CD14-positive monocyte (primary cell): ENCODE measurements around the gene PDPR. TPM values are rescaled to one million over a fixed set of nuclear protein-coding genes. Genes with fewer than 3 reads are reported as not detected.

Experiments
- DNase-seq, 3 donors: peaks; one replicate each; pipeline ENCODE4 v3.0.0-alpha.2; 2011 to 2022
- H2AFZ ChIP-seq: 2 replicates; pipeline ENCODE4 v1.6.0; 2012; ENCODE audit warnings: mild to moderate bottlenecking, low read depth, low read length, inconsistent platforms; ENCODE audit not compliant: insufficient read depth, poor library complexity, severe bottlenecking
- H3K27ac ChIP-seq, 2 donors: 1 replicate in 1 of 2; 2 replicates in 1 of 2; pipeline ENCODE4 v1.5.1; 2012 to 2013; ENCODE audit warnings: low read length in 2 of 2, control low read depth in 1 of 2, inconsistent platforms in 1 of 2, low read depth in 1 of 2, mild to moderate bottlenecking in 1 of 2
- H3K27me3 ChIP-seq, 2 donors: one replicate each; pipeline versions ENCODE4 v1.6.0 to v1.6.1; 2011 to 2013; ENCODE audit warnings: low read length in 2 of 2; ENCODE audit not compliant: control insufficient read depth in 2 of 2, insufficient read depth in 2 of 2
- H3K36me3 ChIP-seq, 2 donors: replicated peaks in 1 of 2; 1 replicate in 1 of 2; 2 replicates in 1 of 2; pipeline versions ENCODE4 v1.5.1 to v1.6.1; 2012 to 2013; ENCODE audit warnings: low read length in 2 of 2, control low read depth in 1 of 2, inconsistent platforms in 1 of 2, mild to moderate bottlenecking in 1 of 2; ENCODE audit not compliant: insufficient read depth in 2 of 2, control insufficient read depth in 1 of 2
- H3K4me1 ChIP-seq, 2 donors: 1 replicate in 1 of 2; 2 replicates in 1 of 2; pipeline versions ENCODE4 v1.5.1 to v1.6.1; 2012 to 2013; ENCODE audit warnings: low read length in 2 of 2, control low read depth in 1 of 2, inconsistent platforms in 1 of 2, mild to moderate bottlenecking in 1 of 2, moderate library complexity in 1 of 2; ENCODE audit not compliant: insufficient read depth in 2 of 2, control insufficient read depth in 1 of 2
- H3K4me2 ChIP-seq: replicated peaks from 2 replicates; pipeline ENCODE3; 2012; ENCODE audit warnings: low read length, moderate library complexity, mild to moderate bottlenecking; ENCODE audit not compliant: poor library complexity, severe bottlenecking; ENCODE audit errors: extremely low read depth
- H3K4me3 ChIP-seq, 3 experiments: fragments of 200-600 bp in 1 of 3; sonication (generic) in 1 of 3; replicated peaks in 1 of 3; 1 replicate in 2 of 3; 2 replicates in 1 of 3; pipeline ENCODE4 v1.5.1; 2011 to 2013; ENCODE audit warnings: low read length in 3 of 3, mild to moderate bottlenecking in 3 of 3, control low read depth in 2 of 3, low read depth in 2 of 3, inconsistent platforms in 1 of 3, moderate library complexity in 1 of 3
- H3K79me2 ChIP-seq: 2 replicates; pipeline ENCODE4 v1.6.0; 2012; ENCODE audit warnings: mild to moderate bottlenecking, control low read depth, inconsistent platforms, low read length, moderate library complexity; ENCODE audit not compliant: insufficient read depth
- H3K9ac ChIP-seq: 2 replicates; pipeline ENCODE4 v1.6.0; 2017; ENCODE audit warnings: low read length, mild to moderate bottlenecking; ENCODE audit not compliant: insufficient read depth, poor library complexity, severe bottlenecking
- H3K9me3 ChIP-seq, 2 donors: replicated peaks in 1 of 2; 1 replicate in 1 of 2; 2 replicates in 1 of 2; pipeline versions ENCODE4 v1.5.1 to v1.6.1; 2012 to 2013; ENCODE audit warnings: low read length in 2 of 2, control low read depth in 1 of 2; ENCODE audit not compliant: control insufficient read depth in 1 of 2, insufficient read depth in 1 of 2
- H4K20me1 ChIP-seq: 2 replicates; pipeline ENCODE4 v1.6.0; 2012; ENCODE audit warnings: mild to moderate bottlenecking, low read length, control low read depth, moderate library complexity; ENCODE audit not compliant: insufficient read depth
- H3K27ac Mint-ChIP-seq, 7 donors: one replicate each; pipeline ENCODE4 v1.8.0; 2020; ENCODE audit warnings: mild to moderate bottlenecking in 7 of 7, mixed read lengths in 7 of 7, moderate library complexity in 6 of 7, inconsistent platforms in 2 of 7
- H3K27me3 Mint-ChIP-seq, 3 donors: one replicate each; pipeline ENCODE4 v1.8.0; 2021 to 2022; ENCODE audit warnings: low read depth in 3 of 3, mild to moderate bottlenecking in 3 of 3, mixed read lengths in 3 of 3, moderate library complexity in 3 of 3, inconsistent platforms in 1 of 3
- H3K36me3 Mint-ChIP-seq, 2 donors: one replicate each; pipeline ENCODE4 v1.8.0; 2020; ENCODE audit warnings: mixed read lengths in 2 of 2, inconsistent platforms in 1 of 2, mild to moderate bottlenecking in 1 of 2
- H3K4me1 Mint-ChIP-seq: one replicate; pipeline ENCODE4 v1.8.0; 2020; ENCODE audit warnings: mild to moderate bottlenecking, mixed read lengths
- H3K4me3 Mint-ChIP-seq, 2 donors: one replicate each; pipeline ENCODE4 v1.8.0; 2020; ENCODE audit warnings: mild to moderate bottlenecking in 2 of 2, mixed read lengths in 2 of 2, moderate library complexity in 1 of 2
- H3K9me3 Mint-ChIP-seq, 7 donors: one replicate each; pipeline ENCODE4 v1.8.0; 2020 to 2022; ENCODE audit warnings: mixed read lengths in 7 of 7, mild to moderate bottlenecking in 6 of 7, moderate library complexity in 6 of 7, inconsistent platforms in 2 of 7
- WGBS: methylation state at CpG from one replicate; pipeline ENCODE4 v1.1.5; 2013; ENCODE audit warnings: missing lambda C conversion rate; ENCODE audit not compliant: insufficient coverage; 5-methylcytosine and 5-hydroxymethylcytosine counted together
- intact Hi-C, 2 donors: fragments of 100-400 bp; cut with micrococcal nuclease; formaldehyde crosslinking; loops; one replicate each; pipeline versions ENCODE4 v1.15.0 to v1.15.1; 2023
- polyA plus RNA-seq, 3 donors: library from polyadenylated mRNA; depleted of rRNA in 1 of 3; unstranded in 2 of 3; stranded (reverse) in 1 of 3; fragments of 300-500 nt in 2 of 3; fragments of >200 nt in 1 of 3; fragmentation: Illumina TruSeq in 2 of 3; gene quantifications; 1 replicate in 2 of 3; 2 replicates in 1 of 3; pipeline ENCODE4 v1.2.3, GENCODE V29; 2012 to 2021
- TF ChIP-seq, protein P1 (sequence below): fragments of 200-600 bp; IDR thresholded peaks from one replicate; pipeline ENCODE4 v1.8.0; 2022; ENCODE audit warnings: antibody characterized with exemption, mild to moderate bottlenecking

PDPR gene
- polyA plus RNA-seq, 3 donors, result 5.1 to 26.4 (median 5.7) TPM

DNA sequence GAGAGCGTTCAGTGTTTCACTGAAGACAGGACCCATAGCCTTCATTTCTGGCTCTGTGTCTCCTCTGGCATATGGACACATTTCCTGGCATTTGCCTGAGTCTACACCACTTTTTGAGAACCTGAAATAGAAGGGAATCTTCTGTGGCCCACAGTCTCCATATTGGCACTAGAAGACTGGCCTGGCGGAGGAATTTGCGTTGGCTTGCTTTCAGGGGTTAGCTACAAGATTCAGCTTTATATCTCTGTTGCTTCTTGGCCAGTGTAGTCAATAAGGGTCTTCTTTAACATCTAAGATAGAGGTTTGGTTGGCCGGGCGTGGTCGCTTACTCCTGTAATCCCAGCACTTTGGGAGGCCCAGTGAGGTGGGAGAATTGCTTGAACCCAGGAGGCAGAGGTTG is 46.7 kb downstream of the PDPR start:
- H3K9me3 ChIP-seq, result no peaks in the 10 kb centered on the region
- no peaks in the 10 kb centered on the region for H4K20me1 ChIP-seq
- no peaks in the 10 kb centered on the region for H3K4me1 ChIP-seq
- TF ChIP-seq, protein P1, sequence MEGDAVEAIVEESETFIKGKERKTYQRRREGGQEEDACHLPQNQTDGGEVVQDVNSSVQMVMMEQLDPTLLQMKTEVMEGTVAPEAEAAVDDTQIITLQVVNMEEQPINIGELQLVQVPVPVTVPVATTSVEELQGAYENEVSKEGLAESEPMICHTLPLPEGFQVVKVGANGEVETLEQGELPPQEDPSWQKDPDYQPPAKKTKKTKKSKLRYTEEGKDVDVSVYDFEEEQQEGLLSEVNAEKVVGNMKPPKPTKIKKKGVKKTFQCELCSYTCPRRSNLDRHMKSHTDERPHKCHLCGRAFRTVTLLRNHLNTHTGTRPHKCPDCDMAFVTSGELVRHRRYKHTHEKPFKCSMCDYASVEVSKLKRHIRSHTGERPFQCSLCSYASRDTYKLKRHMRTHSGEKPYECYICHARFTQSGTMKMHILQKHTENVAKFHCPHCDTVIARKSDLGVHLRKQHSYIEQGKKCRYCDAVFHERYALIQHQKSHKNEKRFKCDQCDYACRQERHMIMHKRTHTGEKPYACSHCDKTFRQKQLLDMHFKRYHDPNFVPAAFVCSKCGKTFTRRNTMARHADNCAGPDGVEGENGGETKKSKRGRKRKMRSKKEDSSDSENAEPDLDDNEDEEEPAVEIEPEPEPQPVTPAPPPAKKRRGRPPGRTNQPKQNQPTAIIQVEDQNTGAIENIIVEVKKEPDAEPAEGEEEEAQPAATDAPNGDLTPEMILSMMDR, result no peak
- Mint-ChIP-seq H3K36me3 (peaks cover 0 to 21% of the 10 kb centered on the region in 2 donors), H3K27me3 (peaks cover 3 to 4% (median 4%) of the 10 kb centered on the region in 3 donors), H3K9me3 (peaks cover 0 to 2% (median 0%) of the 10 kb centered on the region in 7 donors), H3K27ac (no peak overlapping the region), H3K4me3 (no peak overlapping the region), H3K4me1 (peaks cover 4% of the 10 kb centered on the region)
- H3K9ac ChIP-seq, result no peak overlapping the region
- H2AFZ ChIP-seq, result no peak overlapping the region
- no peak overlapping the region for H3K27ac ChIP-seq
- intact Hi-C loops, result loop anchor here in 1 of 2 donors (10.0 kb wide), 1 partner anchor 494 kb away; no protein-coding TSS in a partner anchor
- peaks cover 70% of the 10 kb centered on the region in 2 donors for H3K36me3 ChIP-seq
- WGBS, result 100% methylated on average over 6 of the region's 6 CpGs
- H3K4me3 ChIP-seq, result no peak overlapping the region
- no peak for DNase-seq
- H3K79me2 ChIP-seq, result no peaks in the 10 kb centered on the region
- H3K27me3 ChIP-seq, result no peaks in the 10 kb centered on the region
- no peak overlapping the region for H3K4me2 ChIP-seq

DNA sequence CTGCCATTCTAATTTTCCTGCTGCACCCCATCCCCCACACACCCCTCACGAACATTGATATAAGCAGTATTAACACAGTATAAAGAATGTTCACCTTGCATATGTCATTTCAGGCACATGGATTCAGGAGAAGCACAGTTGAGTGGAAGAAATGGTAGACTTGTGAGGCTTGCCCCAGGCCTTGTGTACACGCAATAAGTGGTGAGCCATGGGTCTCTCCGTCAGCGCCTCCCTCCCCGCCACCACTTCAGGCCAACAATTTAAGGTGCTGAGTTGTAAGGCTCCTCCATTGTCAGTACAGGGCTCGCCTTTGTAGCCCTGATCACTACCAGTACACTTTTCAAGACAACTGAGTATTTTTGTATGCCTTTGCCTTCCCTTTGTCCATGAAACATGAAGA is 47.2 kb downstream of the PDPR start:
- H3K9ac ChIP-seq, result no peak overlapping the region
- H4K20me1 ChIP-seq, result no peaks in the 10 kb centered on the region
- TF ChIP-seq, protein P1, result no peak
- H3K4me3 Mint-ChIP-seq, result no peak overlapping the region
- 98% methylated on average over 4 of the region's 6 CpGs for WGBS
- no peaks in the 10 kb centered on the region for H3K27me3 ChIP-seq
- peaks cover 65% of the 10 kb centered on the region in 2 donors for H3K36me3 ChIP-seq
- no peak overlapping the region for H3K4me2 ChIP-seq
- H3K4me3 ChIP-seq, result no peak overlapping the region
- peaks cover 0 to 21% of the 10 kb centered on the region in 2 donors for H3K36me3 Mint-ChIP-seq
- peaks cover 3 to 4% (median 4%) of the 10 kb centered on the region in 3 donors for H3K27me3 Mint-ChIP-seq
- peaks cover 4% of the 10 kb centered on the region for H3K4me1 Mint-ChIP-seq
- no peaks in the 10 kb centered on the region for H3K4me1 ChIP-seq
- no peak for DNase-seq
- H3K27ac Mint-ChIP-seq, result peak overlapping the region in 1 of 7 donors; percentile 32
- no peaks in the 10 kb centered on the region for H3K9me3 ChIP-seq
- H2AFZ ChIP-seq, result no peak overlapping the region
- intact Hi-C loops, result loop anchor here in 1 of 2 donors (10.0 kb wide), 1 partner anchor 493 kb away; no protein-coding TSS in a partner anchor
- H3K79me2 ChIP-seq, result no peaks in the 10 kb centered on the region
- peaks cover 0 to 2% (median 0%) of the 10 kb centered on the region in 7 donors for H3K9me3 Mint-ChIP-seq
- no peak overlapping the region for H3K27ac ChIP-seq
